GM18909 (cell line): Measurements from ENCODE around the gene MYO10.
"Not testable (repeated sequence)": the region's sequence is repeated elsewhere in the genome, so short reads cannot be mapped to it uniquely, and the experiment has no call there.

ENCODE experiments used
- ATAC-seq: cut with Tn5 transposase; IDR thresholded peaks from one replicate; pipeline ENCODE4 v1.9.1; 2021; ENCODE audit warnings: mild to moderate bottlenecking; ENCODE audit not compliant: unreplicated experiment, poor library complexity

The MYO10 gene

GRCh38 chr5:16757577-16757976 is 178.5 kb downstream of the MYO10 start:
- not testable (repeated sequence) for ATAC-seq

DNA sequence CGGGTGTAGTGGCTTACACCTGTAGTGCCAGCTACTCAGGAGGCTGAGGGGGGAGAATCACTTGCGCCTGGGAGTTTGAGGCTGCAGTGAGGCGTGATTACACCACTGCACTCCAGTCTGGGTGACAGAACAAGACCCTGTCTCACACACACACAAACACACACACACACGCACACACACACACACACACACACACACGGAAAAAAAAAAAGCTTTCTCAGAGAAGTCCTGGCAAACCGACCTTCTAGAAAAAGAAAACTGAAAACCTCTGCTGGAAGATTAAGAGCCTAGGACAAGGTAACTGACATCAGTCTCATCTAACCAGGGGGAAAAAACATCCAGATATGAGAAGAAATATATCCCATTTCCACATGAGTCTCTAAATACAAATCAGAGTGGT is 178.9 kb downstream of the MYO10 start:
- no peak for ATAC-seq

DNA sequence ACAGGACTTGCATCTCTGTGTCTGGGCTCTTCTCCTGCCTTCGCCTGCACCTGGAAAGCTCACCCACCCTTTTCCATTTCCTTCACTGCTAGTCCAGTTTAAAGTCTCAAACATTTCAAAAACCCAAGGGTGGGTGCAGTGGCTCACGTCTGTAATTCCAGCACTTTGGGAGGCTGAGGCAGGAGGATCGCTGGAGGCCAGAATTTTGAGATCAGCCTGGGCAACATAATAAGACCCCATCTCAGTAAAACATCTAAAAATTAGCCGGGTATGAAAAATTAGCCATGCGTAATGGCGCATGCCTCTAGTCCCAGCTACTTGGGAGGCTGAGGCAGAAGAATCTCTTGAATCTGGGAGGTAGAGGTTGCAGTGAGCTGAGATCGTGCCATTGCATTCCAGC is 179.4 kb downstream of the MYO10 start:
- ATAC-seq, result no peak

DNA sequence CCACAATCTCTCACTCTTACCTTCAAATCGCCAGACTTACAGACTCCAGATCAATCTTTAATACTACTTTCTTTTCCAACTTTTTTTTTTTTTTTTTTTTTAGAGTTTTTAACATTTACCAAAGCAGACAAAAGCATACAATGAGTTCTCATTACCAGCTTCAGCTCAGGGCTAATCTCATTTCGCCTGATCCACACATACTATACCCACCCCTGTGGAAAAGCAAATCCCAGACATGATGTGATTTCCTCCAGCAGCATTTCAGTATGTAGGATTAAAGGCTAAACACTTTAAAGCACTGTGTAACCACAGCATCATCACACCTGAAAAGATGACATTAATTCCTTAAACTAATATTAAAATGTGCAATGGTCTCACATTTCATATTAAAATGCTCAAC is 180.4 kb downstream of the MYO10 start:
- no peak for ATAC-seq

GRCh38 chr5:16754601-16755000 is 181.5 kb downstream of the MYO10 start:
- no peak for ATAC-seq

- no peak for ATAC-seq
Observed at GRCh38 chr5:16754086-16754485, 182.0 kb downstream of the MYO10 start.

GRCh38 chr5:16750445-16750844 is 185.6 kb downstream of the MYO10 start:
- no peak for ATAC-seq

- ATAC-seq, result no peak
Observed at GRCh38 chr5:16749626-16750025, 186.5 kb downstream of the MYO10 start.

- no peak for ATAC-seq
Observed at GRCh38 chr5:16744164-16744880, 191.8 kb downstream of the MYO10 start.

- ATAC-seq, result no peak
Observed at GRCh38 chr5:16742938-16743337, 193.2 kb downstream of the MYO10 start.

GRCh38 chr5:16740811-16741392 is 195.2 kb downstream of the MYO10 start:
- ATAC-seq, result no peak

GRCh38 chr5:16740066-16740810 is 195.8 kb downstream of the MYO10 start:
- ATAC-seq, result no peak

DNA sequence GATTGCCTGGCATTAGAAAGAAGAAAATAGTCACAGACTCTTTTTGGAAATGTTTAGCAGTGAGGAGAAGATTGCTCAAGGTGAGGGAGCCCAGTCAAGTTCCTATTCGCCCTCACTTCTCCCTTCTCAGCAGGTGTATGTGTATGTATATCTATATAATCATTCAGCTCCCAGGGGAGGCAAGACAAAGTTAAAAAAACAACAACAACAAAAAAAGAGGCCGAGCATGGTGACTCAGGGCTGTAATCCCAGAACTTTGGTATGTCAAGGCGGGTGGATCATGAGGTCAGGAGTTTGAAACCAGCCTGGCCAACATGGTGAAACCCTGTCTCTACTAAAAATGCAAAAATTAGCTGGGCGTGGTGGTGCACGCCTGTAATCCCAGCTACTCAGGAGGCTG is 197.7 kb downstream of the MYO10 start:
- ATAC-seq, result not testable (repeated sequence)

DNA sequence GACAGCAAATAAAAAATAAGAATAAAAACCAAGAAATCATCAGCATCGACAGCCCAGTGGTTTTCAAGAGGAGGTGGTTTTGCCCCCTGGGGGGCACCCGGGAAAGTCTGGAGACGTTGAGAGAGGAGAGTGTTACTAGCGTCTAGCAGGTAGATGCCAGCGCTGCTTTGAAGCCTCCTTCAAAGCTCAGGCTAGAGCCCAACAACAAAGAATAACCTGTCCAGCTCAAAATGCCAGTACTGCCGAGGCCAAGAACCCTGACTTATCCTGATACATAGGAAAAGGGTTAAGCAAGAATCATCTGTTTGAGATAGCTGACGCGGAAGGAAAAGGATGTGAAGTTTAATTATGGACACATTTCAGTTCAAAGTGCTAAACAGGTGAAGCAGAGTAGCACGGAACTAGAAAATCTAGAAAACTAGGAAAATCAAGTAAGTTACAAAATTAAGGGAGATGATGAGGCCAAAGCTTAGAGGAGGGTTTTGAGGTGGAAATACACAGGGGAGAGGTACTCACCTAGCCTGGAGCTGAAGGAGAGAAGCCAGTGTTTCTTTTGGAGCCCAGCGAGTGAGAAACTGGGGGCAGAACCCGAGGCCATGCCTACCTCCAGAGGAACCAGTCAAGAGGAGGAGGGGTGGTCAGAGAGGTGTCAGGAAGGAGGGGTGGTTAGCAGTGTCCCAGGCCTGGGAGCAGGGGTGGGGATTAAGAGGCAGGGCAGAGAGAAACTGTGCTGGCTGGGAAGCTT is 198.3 kb downstream of the MYO10 start:
- no peak for ATAC-seq

- ATAC-seq, result no peak
Observed at GRCh38 chr5:16737209-16737608, 198.9 kb downstream of the MYO10 start.

DNA sequence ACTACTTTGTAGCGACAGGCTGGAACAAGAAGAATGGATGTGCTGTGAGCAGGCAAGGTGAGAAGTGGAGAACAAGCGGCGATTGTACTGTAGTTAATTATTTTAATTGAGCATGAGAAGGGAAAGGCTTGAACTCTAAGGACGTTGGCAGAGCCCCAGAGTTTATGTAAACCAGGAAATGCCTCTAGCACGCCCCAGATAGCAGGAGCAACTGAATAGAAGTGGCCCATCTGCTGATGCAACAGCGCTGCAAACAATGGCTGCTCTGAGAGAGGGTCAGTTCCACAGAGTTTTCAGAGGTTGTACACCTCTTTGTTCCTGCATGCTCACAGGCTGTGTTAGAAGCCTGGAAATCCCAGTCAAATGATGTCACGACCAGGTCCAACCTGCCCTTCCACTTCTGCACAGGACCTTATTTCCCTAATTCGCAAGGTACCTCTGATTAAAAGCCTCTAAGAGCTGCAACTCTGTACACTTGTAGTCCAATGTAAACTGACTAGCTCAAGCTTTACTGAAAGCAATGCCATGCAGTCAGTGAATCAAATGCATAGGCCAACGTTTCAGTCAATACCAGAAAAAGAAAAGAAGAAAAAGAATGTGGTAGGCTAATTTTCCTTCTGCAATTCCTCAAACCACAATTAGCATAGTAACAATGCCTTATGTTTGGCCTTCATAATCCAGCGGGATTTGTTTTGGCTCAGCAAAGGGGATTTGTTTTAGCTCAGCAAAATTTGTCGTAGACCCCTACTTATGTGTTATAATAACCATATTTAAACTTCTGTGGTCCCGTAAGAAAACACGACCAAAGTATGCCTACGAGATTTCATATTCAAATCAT is 199.7 kb downstream of the MYO10 start:
- no peak for ATAC-seq

DNA sequence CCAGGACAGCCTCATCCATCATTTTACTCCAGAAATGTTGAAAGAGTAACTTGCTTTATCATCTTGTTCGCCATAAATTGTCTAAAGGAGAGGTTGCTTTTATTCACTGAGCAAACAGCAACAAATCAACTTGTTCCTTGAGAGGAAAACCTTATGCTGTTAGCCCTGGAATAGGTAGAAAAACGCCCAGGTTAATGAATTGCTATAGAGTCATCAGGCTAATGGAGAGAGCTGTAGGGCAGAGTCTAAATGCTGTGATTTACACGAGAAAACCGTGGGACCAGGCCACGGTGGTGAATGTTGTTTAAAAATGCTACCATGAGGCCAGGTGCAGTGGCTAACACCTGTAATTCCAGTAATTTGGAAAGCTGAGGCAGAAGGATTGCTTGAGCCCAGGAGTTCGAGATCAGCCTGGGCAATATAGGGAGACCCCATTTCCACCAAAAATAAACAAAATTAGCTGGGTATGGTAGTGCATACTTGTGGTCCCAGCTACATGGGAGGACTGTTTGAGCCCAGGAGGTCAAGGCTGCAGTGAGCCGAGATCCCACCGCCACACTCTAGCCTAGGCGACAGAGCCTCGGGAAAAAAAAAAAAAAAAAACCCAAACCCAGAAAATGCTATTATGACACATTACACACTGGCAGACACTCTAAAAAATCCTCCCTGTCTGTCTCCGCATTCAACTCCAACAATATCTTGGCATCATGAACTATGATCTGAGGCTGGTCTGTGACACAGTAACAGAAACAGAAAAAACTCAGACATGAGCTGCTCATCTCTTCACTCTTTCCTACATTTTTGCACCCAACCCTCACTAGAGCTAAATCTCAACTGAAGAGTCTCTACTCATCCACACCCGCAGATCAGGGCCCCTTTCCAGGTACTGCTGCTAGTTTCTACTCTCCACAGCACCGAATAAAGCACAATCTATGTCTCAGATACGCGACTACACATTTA is 200.7 kb downstream of the MYO10 start:
- ATAC-seq, result no peak

DNA sequence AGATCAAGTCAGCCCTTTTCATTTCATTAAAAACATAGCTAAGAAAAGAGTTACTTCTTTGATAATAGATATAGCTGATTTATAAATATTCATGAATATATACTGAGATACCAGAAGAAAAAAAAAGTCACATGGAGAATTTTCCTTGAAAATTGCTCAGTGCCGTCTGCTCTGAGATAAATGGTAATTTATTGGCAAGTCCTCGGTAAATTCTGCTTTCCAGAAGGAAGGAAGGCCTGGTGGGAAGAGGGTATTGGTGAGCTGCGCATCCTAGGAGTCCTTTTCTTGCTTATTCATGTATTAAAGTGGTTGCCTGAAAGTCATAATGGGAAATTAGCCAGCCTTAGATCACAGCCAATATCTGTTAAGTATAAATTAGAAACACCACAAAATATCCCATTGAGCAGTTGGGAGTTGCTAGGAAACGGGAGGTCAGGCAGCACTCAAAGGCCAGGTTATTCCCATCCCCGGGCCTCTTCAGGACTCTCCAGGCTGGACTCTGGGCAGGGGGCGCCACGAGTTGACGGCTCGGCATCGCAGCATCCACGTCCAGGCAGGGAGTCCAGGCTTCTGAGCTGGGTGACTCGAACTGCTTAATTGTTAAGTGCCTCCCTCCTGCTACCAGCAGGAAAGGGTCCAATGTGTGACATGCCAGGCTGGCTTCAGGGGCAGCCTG is 202.6 kb downstream of the MYO10 start:
- ATAC-seq, result no peak
